Femur (tissue), 1 donor: ENCODE data around the gene COL4A4.
"Not testable (repeated sequence)": the region's sequence is repeated elsewhere in the genome, so short reads cannot be mapped to it uniquely, and the experiment has no call there.

Source experiments
- DNase-seq: peaks from one replicate; pipeline ENCODE4 v3.0.0-alpha.2; 2017

Gene COL4A4

GRCh38 chr2:227163998-227164762 is at the start of gene COL4A4, which contains the start of gene COL4A3:
Gene COL4A4, minus strand, starts transcription at chr2:227164205. Its CDS starts 16,722 bp downstream, at chr2:227147483.
Gene COL4A3, plus strand, starts transcription at chr2:227164624. Its CDS starts 103 bp downstream, at chr2:227164727.
- peak; percentile 42 for DNase-seq

- no peak for DNase-seq
These were observed 43.6 kb upstream of the COL4A4 start for GRCh38 chr2:227207573-227207972.

GRCh38 chr2:227206406-227206805 is 42.4 kb upstream of the COL4A4 start:
- no peak for DNase-seq

- no peak for DNase-seq
These were observed 41.7 kb upstream of the COL4A4 start for GRCh38 chr2:227205701-227206100.

GRCh38 chr2:227204452-227204851 is 40.4 kb upstream of the COL4A4 start:
- DNase-seq = no peak

- DNase-seq = no peak
These were observed 37.8 kb upstream of the COL4A4 start for GRCh38 chr2:227201771-227202170.

- no peak for DNase-seq
These were observed 34.9 kb upstream of the COL4A4 start for GRCh38 chr2:227198866-227199265.

- DNase-seq = no peak
These were observed 30.2 kb upstream of the COL4A4 start for GRCh38 chr2:227194219-227194618.

- DNase-seq = no peak
These were observed 28.5 kb upstream of the COL4A4 start for GRCh38 chr2:227192491-227192890.

- DNase-seq = no peak
These were observed 27.4 kb upstream of the COL4A4 start for GRCh38 chr2:227191367-227191766.

- DNase-seq = no peak
These were observed 24.3 kb upstream of the COL4A4 start for GRCh38 chr2:227188292-227188691.

GRCh38 chr2:227186751-227187150 is 22.7 kb upstream of the COL4A4 start:
- DNase-seq = no peak

GRCh38 chr2:227185615-227186232 is 21.7 kb upstream of the COL4A4 start:
- DNase-seq = no peak

- DNase-seq = no peak
These were observed 19.8 kb upstream of the COL4A4 start for GRCh38 chr2:227183657-227184367.

GRCh38 chr2:227182765-227183164 is 18.8 kb upstream of the COL4A4 start:
- DNase-seq = no peak

- DNase-seq = no peak
These were observed 16.8 kb upstream of the COL4A4 start for GRCh38 chr2:227180770-227181169.

- no peak for DNase-seq
These were observed 16.1 kb upstream of the COL4A4 start for GRCh38 chr2:227179988-227180685.

- no peak for DNase-seq
These were observed 13.8 kb upstream of the COL4A4 start for GRCh38 chr2:227177592-227178336.

- not testable (repeated sequence) for DNase-seq
These were observed 7.8 kb upstream of the COL4A4 start for GRCh38 chr2:227171779-227172178.

GRCh38 chr2:227164763-227165291 is 822 bp upstream of the COL4A4 start:
- DNase-seq = no peak

GRCh38 chr2:227163485-227163997 is 464 bp downstream of the COL4A4 start:
- peak; percentile 26 for DNase-seq

- DNase-seq = no peak
These were observed 2.1 kb downstream of the COL4A4 start for GRCh38 chr2:227161947-227162346.
